Astrocyte (in vitro differentiated cells and primary cell): Measurements from ENCODE around the gene INPP5E. TPM values are rescaled to one million over a fixed set of nuclear protein-coding genes. Genes with fewer than 3 reads are reported as not detected.

Experiments
- DNase-seq: peaks from one replicate; pipeline ENCODE4 v3.0.0-alpha.2; 2010; ENCODE audit warnings: low read depth
- FAIRE-seq: peaks from 2 replicates; lab custom pipeline; 2011; peaks lifted over from hg19 to GRCh38; lab: Jason Lieb, UNC
- H2AFZ ChIP-seq: 2 replicates; pipeline ENCODE4 v1.6.0; 2012; ENCODE audit warnings: low read depth, low read length, inconsistent platforms
- H3K27ac ChIP-seq: 2 replicates; pipeline ENCODE4 v1.5.1; 2011; ENCODE audit warnings: low read depth, low read length, inconsistent platforms
- H3K27me3 ChIP-seq: 2 replicates; pipeline ENCODE4 v1.6.0; 2011; ENCODE audit warnings: low read length, inconsistent platforms; ENCODE audit not compliant: insufficient read depth
- H3K36me3 ChIP-seq: 2 replicates; pipeline ENCODE4 v1.5.1; 2011; ENCODE audit warnings: low read length, inconsistent platforms; ENCODE audit not compliant: insufficient read depth
- H3K4me1 ChIP-seq: 2 replicates; pipeline ENCODE4 v1.5.1; 2011; ENCODE audit warnings: low read length, inconsistent platforms; ENCODE audit not compliant: insufficient read depth
- H3K4me2 ChIP-seq: 2 replicates; pipeline ENCODE4 v1.6.0; 2012; ENCODE audit warnings: low read length, inconsistent platforms
- H3K4me3 ChIP-seq: 2 replicates; pipeline ENCODE4 v1.5.1; 2011; ENCODE audit warnings: low read depth, mild to moderate bottlenecking, low read length, inconsistent platforms; ENCODE audit not compliant: insufficient read depth
- H3K79me2 ChIP-seq: 2 replicates; pipeline ENCODE4 v1.6.0; 2012; ENCODE audit warnings: mild to moderate bottlenecking, low read length, inconsistent platforms; ENCODE audit not compliant: insufficient read depth
- H3K9ac ChIP-seq: 2 replicates; pipeline ENCODE4 v1.6.0; 2012; ENCODE audit warnings: mild to moderate bottlenecking, low read length, inconsistent platforms
- H3K9me3 ChIP-seq: 2 replicates; pipeline ENCODE4 v1.5.1; 2012; ENCODE audit warnings: low read depth, mild to moderate bottlenecking, low read length, inconsistent platforms; ENCODE audit not compliant: insufficient read depth
- H4K20me1 ChIP-seq: 2 replicates; pipeline ENCODE4 v1.6.0; 2012; ENCODE audit warnings: low read length, inconsistent platforms; ENCODE audit not compliant: insufficient read depth
- H3K27ac Mint-ChIP-seq: one replicate; pipeline ENCODE4 v1.8.0; 2021; ENCODE audit warnings: mild to moderate bottlenecking, mixed read lengths; ENCODE audit not compliant: unreplicated experiment
- H3K27me3 Mint-ChIP-seq: one replicate; pipeline ENCODE4 v1.8.0; 2021; ENCODE audit warnings: low read depth, mixed read lengths; ENCODE audit not compliant: unreplicated experiment
- H3K36me3 Mint-ChIP-seq: one replicate; pipeline ENCODE4 v1.8.0; 2021; ENCODE audit warnings: low read depth, mixed read lengths; ENCODE audit not compliant: unreplicated experiment
- H3K4me1 Mint-ChIP-seq: one replicate; pipeline ENCODE4 v1.8.0; 2021; ENCODE audit warnings: low read depth, mixed read lengths; ENCODE audit not compliant: unreplicated experiment
- H3K4me3 Mint-ChIP-seq: one replicate; pipeline ENCODE4 v1.8.0; 2021; ENCODE audit warnings: mild to moderate bottlenecking, moderate library complexity, mixed read lengths; ENCODE audit not compliant: unreplicated experiment
- H3K9me3 Mint-ChIP-seq: one replicate; pipeline ENCODE4 v1.8.0; 2021; ENCODE audit warnings: mild to moderate bottlenecking, mixed read lengths; ENCODE audit not compliant: unreplicated experiment
- CTCF ChIP-seq: IDR thresholded peaks from 2 replicates; pipeline ENCODE4 v1.5.1; 2011; ENCODE audit warnings: low read depth, mild to moderate bottlenecking, inconsistent platforms, low read length, moderate library complexity; ENCODE audit not compliant: insufficient read depth
- EZH2 ChIP-seq: IDR thresholded peaks from 2 replicates; pipeline ENCODE4 v1.6.1; 2012; ENCODE audit warnings: mild to moderate bottlenecking, low read length, inconsistent platforms; ENCODE audit not compliant: insufficient read depth
- total RNA-seq: library from RNA; stranded (reverse); gene quantifications from 2 replicates; pipeline ENCODE4 v1.2.1, GENCODE V29; 2021

The INPP5E gene
- total RNA-seq, 1 donor from 2014 or later = 13.2 TPM

DNA sequence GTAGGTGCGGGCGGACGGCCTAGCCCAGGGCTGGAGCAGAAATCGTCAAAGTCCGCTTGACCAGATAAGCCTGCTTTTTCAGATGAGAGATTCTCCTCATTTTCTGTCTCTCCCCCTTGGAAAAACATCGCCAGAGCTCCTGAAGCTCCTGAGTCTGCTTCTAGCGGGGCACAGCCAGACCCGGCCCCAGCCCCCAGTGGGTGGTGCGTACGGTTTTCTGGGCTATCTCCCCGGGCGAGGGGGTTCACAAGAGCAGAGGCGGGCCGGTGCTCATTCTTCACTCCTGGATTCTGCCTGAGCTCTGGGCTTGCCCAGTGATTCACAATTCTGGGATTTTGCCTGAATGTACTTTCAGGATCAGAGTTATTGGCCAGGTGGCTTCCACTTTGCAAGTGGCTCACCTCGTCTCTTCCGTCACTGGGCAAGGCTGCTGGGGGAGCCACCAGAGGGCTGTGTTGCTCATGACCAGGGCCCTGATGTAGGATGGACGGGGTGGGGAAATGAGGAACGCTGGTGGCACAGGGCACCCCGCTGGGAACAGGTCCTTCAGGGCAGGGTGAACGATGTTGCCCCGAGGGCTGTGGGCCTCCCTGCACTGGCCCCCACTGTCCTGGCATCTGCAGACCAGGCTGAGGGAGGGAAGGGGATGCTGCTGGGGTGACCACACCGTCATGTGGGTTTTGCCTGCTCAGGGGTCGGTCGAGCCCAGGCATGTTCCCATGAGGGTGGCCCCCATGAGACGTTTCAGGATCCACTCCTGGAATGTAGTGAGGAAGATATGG, 36.9 kb upstream of the INPP5E start:
- FAIRE-seq (no peak), DNase-seq (no peak)
- H3K9ac ChIP-seq = no peak overlapping the region
- TF ChIP-seq EZH2 = no peak
- TF ChIP-seq CTCF = no peak
- H4K20me1 ChIP-seq = peaks cover 98% of the 10 kb centered on the region
- H3K36me3 ChIP-seq = peaks cover 43% of the 10 kb centered on the region
- Mint-ChIP-seq H3K27me3 (no peaks in the 10 kb centered on the region), H3K27ac (no peak overlapping the region), H3K36me3 (peaks cover 6% of the 10 kb centered on the region), H3K4me1 (peaks cover 13% of the 10 kb centered on the region), H3K9me3 (no peaks in the 10 kb centered on the region), H3K4me3 (no peak overlapping the region)
- no peaks in the 10 kb centered on the region for H3K9me3 ChIP-seq
- H3K79me2 ChIP-seq = peaks cover 99% of the 10 kb centered on the region
- H3K4me3 ChIP-seq = no peak overlapping the region
- peaks cover 4% of the 10 kb centered on the region for H3K4me1 ChIP-seq
- H2AFZ ChIP-seq = no peak overlapping the region
- H3K4me2 ChIP-seq = no peak overlapping the region
- H3K27ac ChIP-seq = no peak overlapping the region
- no peaks in the 10 kb centered on the region for H3K27me3 ChIP-seq

- H3K27ac ChIP-seq = no peak overlapping the region
- H3K27me3 ChIP-seq = no peaks in the 10 kb centered on the region
- H3K4me1 ChIP-seq = no peaks in the 10 kb centered on the region
- H2AFZ ChIP-seq = no peak overlapping the region
- DNase-seq = no peak
- no peak overlapping the region for H3K4me2 ChIP-seq
- peaks cover 100% of the 10 kb centered on the region for H4K20me1 ChIP-seq
- H3K36me3 Mint-ChIP-seq = peaks cover 9% of the 10 kb centered on the region
- no peak overlapping the region for H3K4me3 Mint-ChIP-seq
- no peak overlapping the region for H3K27ac Mint-ChIP-seq
- H3K27me3 Mint-ChIP-seq = no peaks in the 10 kb centered on the region
- no peak for TF ChIP-seq CTCF
- FAIRE-seq = no peak
- H3K4me3 ChIP-seq = no peak overlapping the region
- no peaks in the 10 kb centered on the region for H3K9me3 ChIP-seq
- H3K9ac ChIP-seq = no peak overlapping the region
- H3K4me1 Mint-ChIP-seq = peaks cover 10% of the 10 kb centered on the region
- H3K9me3 Mint-ChIP-seq = no peaks in the 10 kb centered on the region
- peaks cover 100% of the 10 kb centered on the region for H3K79me2 ChIP-seq
- H3K36me3 ChIP-seq = peaks cover 45% of the 10 kb centered on the region
Measured at GRCh38 chr9:136474974-136475865, 35.6 kb upstream of the INPP5E start.
